G401.6 (cell line): ENCODE results near the gene POU2F2.
"Not testable (repeated sequence)": the region's sequence is repeated elsewhere in the genome, so short reads cannot be mapped to it uniquely, and the experiment has no call there.

ENCODE experiments used
- FAIRE-seq: peaks from 2 replicates; lab custom pipeline; 2012; peaks lifted over from hg19 to GRCh38; lab: Jason Lieb, UNC

POU2F2 gene

GRCh38 chr19:42124386-42124901 is 7.8 kb downstream of the POU2F2 start:
- FAIRE-seq, result no peak

DNA sequence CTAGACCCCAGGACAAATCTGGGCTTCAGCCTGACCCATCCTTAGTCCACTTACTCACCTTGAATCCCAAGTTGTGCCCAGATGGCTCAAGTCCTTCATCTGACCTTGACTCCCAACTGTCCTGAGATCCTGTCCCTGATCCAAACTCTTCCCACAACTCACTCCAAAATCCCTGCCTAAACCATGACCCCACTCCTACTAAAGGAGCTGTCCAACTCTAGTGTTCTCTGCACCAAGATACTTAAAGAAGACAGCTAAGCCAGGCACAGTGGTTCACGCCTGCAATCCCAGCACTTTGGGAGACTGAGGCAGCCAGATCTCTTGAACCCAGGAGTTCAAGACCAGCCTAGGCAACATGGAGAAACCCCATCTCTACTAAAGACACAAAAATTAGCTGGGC is 8.5 kb downstream of the POU2F2 start:
- FAIRE-seq, result no peak

GRCh38 chr19:42122691-42123607 is 9.3 kb downstream of the POU2F2 start:
- FAIRE-seq, result no peak

- peak; percentile 19 for FAIRE-seq
Measured at GRCh38 chr19:42121656-42122069, 10.6 kb downstream of the POU2F2 start.

DNA sequence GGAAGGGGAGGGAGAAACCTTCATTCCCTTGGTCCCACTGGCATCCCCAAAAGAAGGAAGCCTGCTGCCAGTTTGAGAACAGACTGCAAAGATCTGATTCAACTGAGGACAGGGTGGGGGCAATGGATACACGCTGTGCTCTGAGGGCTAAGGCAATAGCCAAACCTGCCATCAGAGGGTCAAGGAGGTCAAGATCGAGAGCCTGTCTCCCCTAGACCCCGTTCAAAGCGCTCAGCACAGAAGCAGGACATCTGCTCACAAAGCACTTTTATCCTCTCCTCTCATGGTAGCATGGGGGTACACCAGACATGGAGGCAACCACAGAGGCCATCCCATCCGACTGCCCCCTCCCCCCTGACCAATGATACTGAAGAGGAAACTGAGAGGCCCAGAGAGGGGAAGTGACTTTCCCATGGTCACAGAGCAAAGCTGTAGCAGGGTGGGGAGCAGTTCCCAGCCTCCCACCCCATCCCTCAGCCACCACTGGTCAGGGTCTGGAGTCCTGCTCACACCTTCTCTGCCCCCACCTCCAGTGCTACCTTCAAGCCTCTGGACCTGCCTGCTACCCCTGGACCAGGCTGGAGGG is 11.1 kb downstream of the POU2F2 start:
- FAIRE-seq, result no peak

DNA sequence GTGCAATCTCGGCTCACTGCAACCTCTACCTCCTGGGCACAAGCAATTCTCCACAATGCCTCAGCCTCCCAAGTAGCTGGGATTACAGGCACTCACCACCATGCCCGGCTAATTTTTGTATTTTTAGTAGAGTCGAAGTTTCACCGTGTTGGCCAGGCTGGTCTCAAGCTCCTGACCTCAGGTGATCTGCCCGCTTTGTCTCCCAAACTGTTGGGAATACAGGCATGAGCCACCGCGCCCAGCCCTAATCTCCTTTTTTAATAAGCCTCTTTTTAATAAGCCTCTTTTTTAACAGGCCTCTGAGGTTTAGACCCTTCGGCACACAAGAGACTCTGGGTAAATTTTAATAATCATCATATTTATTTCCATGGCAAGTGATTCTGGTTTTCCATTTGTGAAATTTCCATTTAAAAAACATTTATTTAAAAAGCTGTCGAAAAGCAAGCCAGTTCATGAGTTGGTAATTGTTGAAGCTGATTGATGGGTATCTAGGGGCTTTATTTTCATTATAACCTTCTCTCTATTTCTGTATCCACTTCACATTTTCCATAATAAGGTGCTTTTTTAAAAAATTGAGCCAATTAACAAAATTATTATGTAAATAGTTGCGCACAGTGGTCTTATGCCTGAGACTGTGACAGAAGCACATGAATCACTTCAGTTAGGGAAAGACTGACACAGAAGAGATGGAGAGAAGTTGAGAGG is 11.8 kb downstream of the POU2F2 start:
- peak; percentile 6 for FAIRE-seq

GRCh38 chr19:42117076-42117475 is 15.2 kb downstream of the POU2F2 start:
- FAIRE-seq, result no peak

DNA sequence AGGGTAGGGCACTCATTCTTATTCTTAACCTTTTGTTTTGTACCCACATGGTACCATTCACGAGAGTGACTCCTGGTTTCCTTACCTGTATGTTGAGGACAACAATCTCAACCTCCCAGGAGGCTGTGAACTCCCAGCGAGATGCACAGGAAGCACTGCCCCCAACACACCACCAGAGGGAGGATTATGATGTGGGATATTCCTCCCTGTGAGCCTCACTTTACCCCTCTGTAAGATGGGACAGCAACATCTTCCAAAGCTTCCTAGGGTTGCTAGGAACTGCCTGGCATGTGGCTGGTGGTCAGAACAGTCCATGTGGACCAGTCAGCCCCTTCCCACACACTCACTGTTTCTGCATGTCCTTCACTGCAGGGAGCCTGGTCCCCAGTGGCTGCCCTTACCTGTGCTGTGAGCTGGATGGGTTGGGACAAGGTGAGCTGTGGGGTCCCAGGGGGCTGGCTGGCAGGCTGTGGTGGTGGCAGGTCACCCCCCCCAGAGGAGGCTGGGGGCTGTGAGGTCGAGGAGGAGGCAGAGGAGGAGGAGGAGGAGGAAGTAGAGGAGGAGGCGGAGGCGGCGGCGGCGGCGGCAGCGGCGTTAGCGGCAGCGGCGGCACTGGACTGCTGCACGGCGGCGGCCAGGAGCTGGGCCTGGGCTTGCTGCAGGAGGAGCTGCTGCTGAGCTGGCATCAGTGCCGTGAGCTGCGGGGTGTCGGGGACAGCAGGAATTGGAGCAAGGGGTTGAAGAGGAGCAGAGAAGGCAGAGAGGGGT is 15.8 kb downstream of the POU2F2 start:
- no peak for FAIRE-seq

- no peak for FAIRE-seq
Measured at GRCh38 chr19:42115705-42116104, 16.5 kb downstream of the POU2F2 start.

DNA sequence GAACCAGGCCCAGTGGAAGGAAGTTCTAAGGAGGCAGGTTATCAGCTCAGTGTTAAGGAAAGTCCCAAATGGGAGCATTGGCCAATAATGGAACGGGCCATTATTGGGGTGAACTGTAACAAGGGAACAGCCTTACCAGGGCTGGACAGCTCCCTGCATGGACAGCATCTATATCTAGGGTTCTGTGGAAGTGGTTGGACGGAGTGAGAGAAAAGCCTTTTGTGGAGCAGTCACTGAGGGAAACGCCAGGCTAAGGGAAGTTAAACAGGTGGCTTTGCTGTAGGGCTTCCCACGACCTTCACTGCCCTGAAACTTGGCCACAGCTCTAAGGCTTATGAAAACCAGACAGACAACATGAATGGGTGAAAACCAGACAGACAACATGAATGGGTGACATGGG is 17.0 kb downstream of the POU2F2 start:
- no peak for FAIRE-seq

DNA sequence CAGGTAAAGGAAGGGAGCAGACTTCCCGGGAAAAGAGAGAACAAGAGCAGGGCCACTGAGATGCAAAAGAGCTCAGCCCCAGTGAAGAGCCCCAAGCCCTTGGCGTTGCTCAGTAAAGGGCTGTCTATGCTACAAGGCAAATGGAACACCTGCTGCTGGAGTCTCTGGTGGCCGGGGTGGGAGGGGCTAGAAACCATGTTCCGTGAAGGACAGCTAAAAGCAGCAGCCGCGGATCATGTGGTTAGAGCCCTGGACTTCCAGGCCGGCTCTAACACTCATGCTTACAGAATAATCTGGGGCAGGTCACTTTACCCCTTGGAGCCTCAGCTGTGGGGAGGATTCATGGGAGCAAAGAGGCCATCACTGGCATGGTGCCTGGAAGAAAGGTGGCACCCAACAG is 17.8 kb downstream of the POU2F2 start:
- FAIRE-seq, result no peak

DNA sequence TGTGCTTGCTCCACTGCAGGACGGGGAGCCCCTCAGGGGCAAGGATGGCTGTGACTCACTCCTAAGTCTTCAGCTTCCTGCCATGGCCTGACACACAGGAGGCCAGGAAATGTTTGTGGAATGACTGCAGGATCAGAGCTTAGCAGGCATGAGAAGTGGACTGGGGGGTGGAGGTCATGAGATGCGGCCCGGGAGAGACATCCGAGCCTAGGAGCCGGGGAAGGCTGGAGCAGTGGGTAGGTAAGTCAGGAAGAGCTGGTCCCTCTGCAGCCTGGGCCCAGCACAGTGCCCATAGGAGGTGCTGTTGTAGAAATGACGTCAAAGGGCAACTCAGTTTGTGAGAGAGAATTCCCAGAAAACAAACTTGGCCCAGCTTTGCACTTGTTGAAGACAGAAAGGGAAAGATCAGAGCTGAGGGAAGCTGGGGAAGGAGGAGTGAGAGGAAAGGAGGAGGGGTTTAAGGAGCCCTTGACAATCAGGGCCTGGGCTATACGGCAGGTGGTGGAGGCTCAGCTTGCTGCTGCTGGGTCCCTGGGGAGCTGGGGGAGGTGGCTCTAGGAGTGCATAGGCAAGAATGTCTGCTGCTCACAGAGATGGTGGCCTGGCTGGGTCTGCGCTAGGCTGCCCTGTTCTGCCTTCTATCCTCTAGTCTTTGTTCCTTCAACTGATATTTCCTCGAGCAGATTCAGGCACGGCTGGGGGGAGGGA is 18.5 kb downstream of the POU2F2 start:
- peak; percentile 99 for FAIRE-seq

GRCh38 chr19:42111811-42112210 is 20.4 kb downstream of the POU2F2 start:
- no peak for FAIRE-seq

DNA sequence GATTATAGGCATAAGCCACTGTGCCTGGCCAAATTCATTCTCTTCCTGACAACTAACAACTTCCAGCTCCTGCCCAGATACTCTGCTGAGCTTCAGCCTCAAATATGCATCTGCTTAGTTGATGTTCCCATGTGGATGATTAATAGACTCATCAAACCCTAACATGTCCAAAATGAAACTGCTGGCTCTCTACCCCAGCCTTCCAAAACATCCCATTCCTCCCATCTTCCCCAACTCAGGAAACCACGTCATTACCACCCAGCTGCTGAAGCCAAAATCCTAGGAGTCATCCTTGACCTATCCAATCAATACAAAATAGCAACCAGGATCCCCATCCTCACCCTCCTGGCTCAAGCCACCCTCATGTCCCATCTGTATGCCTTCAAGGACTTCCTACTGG is 20.9 kb downstream of the POU2F2 start:
- FAIRE-seq, result no peak

- no peak for FAIRE-seq
Measured at GRCh38 chr19:42110658-42111057, 21.6 kb downstream of the POU2F2 start.

DNA sequence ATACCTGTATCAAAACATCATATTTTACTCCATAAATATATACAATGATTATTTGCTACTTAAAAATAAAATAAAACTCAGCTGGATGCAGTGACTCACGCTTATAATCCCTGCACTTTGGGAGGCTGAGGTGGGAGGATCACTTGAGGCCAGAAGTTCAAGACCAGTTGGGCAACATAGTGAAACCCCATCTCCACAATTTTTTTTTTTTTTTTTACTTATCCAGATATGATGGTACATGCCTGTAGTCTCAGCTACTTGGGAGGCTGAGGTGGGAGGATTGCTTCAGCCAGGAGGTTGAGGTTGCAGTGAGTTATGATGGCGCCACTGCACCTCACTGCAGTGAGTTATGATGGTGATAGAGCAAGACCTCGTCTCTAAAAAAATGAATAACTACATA is 22.4 kb downstream of the POU2F2 start:
- FAIRE-seq, result no peak

DNA sequence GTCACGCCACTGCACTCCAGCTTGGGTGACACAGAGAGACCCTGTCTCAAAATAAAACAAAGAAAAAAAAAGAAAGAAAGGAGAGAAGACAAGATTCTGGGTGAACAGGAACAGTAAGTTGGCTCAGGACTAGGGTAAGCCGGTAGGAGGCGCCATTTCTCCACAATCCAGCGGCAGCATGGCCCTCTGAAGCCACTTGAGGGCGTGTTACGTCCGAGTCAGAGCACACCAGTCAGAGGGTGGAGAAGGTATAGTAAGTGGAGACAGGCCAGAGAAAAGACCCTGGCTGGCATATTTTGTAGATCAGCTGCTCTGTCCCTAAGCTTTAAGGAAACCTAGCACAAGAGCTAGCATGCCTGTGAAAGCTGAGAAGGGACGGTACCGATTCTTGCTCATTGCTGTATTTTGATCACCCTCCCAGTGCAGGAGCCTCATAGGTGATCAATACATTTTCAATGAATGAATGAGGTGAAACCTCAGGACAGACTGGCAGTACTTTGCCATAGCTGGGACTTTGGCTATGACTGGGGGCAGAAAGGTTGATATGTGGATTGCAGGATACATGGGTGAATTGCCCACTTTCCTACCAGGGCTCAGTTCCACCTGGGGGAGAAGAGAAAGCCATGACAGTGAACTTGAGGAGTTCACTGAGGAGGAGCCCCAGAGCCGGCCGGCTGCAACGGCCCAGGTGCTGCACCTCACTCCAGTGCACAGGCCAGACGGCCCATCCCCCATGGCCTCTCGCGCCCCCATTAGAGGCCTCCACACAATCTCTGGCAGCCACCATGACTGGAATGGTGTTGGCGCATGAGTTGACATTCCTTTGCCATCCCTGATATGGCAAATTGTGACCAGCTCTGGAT is 23.5 kb downstream of the POU2F2 start:
- peak; percentile 97 for FAIRE-seq

- no peak for FAIRE-seq
Measured at GRCh38 chr19:42105368-42105767, 26.9 kb downstream of the POU2F2 start.

DNA sequence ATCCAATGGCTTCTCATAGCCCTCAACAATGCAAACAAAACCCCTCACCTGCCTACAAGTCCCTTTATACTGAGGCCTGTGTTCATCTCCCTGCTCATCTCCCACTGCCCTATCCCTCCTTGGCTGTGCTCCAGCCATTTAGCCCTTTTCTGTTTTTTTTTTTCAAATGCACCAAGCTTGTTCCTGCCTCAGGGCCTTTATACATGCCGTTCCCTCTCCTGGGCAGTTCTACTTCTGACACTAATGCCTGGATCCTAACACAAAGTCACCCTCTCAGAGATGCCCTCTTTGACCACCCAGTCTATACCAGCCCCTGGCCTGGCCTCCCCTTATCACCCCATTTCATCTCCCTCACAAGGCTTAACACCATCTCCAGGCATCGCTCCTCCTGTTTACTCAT is 29.4 kb downstream of the POU2F2 start:
- FAIRE-seq, result no peak

DNA sequence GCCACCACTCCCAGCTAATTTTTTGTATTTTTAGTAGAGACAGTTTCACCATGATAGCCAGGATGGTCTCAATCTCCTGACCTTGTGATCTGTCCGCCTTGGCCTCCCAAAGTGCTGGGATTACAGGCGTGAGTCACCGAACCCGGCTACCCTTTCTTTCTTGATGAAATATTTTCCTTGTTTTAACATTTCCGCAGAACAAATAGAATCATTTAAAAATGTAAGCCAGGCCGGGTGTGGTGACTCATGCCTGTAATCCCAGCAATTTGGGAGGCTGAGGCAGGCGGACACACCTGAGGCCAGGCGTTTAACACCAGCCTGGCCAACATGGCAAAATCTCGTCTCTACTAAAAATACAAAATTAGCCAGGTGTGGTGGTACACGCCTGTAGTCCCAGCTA is 32.0 kb downstream of the POU2F2 start:
- not testable (repeated sequence) for FAIRE-seq
